ENCODE data around the gene ZNF750. TPM values are rescaled to one million over a fixed set of nuclear protein-coding genes. Genes with fewer than 3 reads are reported as not detected.

The ZNF750 gene
- total and polyA plus RNA-seq, 4 donors, result 0.02 to 0.08 TPM; not detected in 2

GRCh38 chr17:82876149-82876548 lies 36.3 kb upstream of the ZNF750 start:
- DNase-seq (ENCODE audit: low spot score), result no peak

GRCh38 chr17:82875407-82875856 lies 35.6 kb upstream of the ZNF750 start:
- no peaks in the 10 kb centered on the region for H3K27me3 ChIP-seq (ENCODE audit: control insufficient read depth in 4 of 4, insufficient read depth in 4 of 4, low read length in 3 of 4)
- no peak overlapping the region for H3K27ac ChIP-seq (ENCODE audit: low read depth in 1 of 2, low read length in 2 of 2)
- no peak overlapping the region for H3K9ac ChIP-seq (ENCODE audit: low read depth in 1 of 2, low read length in 2 of 2)
- no peak overlapping the region for H3K4me3 ChIP-seq (ENCODE audit: low read depth in 1 of 3, low read length in 3 of 3)
- 88% methylated on average over 19 of the region's 19 CpGs for WGBS
- no peak for DNase-seq (ENCODE audit: low spot score)
- peaks cover 0 to 2% (median 0%) of the 10 kb centered on the region in 4 donors for H3K4me1 ChIP-seq (ENCODE audit: control insufficient read depth in 4 of 4, insufficient read depth in 4 of 4, low read length in 3 of 4)
- H3K36me3 ChIP-seq (ENCODE audit: control insufficient read depth in 4 of 4, insufficient read depth in 3 of 4, low read depth in 1 of 4, low read length in 3 of 4), result peaks cover 3 to 12% (median 8%) of the 10 kb centered on the region in 4 donors
- H3K9me3 ChIP-seq (ENCODE audit: control insufficient read depth in 4 of 4, low read length in 3 of 4), result no peaks in the 10 kb centered on the region
- TF ChIP-seq GABPA (IDR thresholded peaks at IDR 0.05 in 1 of 2, conservative IDR thresholded peaks at IDR 0.05 in 1 of 2) (no peak), CTCF (IDR thresholded peaks at IDR 0.05; ENCODE audit: low read depth, low read length, missing input control) (no peak), RXRA (IDR thresholded peaks at IDR 0.05) (no peak), FOXA2 (IDR thresholded peaks at IDR 0.05) (no peak), JUND (IDR thresholded peaks at IDR 0.05) (no peak), TAF1 (conservative IDR thresholded peaks at IDR 0.05) (no peak), YY1 (IDR thresholded peaks at IDR 0.05) (no peak), EGR1 (IDR thresholded peaks at IDR 0.05; ENCODE audit: low read depth in 2 of 2) (no peak), RAD21 (IDR thresholded peaks at IDR 0.05) (no peak), HNF4G (IDR thresholded peaks at IDR 0.05) (no peak), HNF4A (conservative IDR thresholded peaks at IDR 0.05) (no peak), REST (IDR thresholded peaks at IDR 0.05) (no peak)
- TF ChIP-seq, protein P1, sequence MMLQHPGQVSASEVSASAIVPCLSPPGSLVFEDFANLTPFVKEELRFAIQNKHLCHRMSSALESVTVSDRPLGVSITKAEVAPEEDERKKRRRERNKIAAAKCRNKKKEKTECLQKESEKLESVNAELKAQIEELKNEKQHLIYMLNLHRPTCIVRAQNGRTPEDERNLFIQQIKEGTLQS (IDR thresholded peaks at IDR 0.05), result no peak

More at GRCh38 chr17:82876149-82876548, 36.3 kb upstream of the ZNF750 start:
- Histone ChIP-seq H3K27me3 (ENCODE audit: control insufficient read depth in 4 of 4, insufficient read depth in 4 of 4, low read length in 3 of 4) (no peaks in the 10 kb centered on the region), H3K36me3 (ENCODE audit: control insufficient read depth in 4 of 4, insufficient read depth in 3 of 4, low read depth in 1 of 4, low read length in 3 of 4) (peaks cover 0 to 5% (median 4%) of the 10 kb centered on the region in 4 donors), H3K9ac (ENCODE audit: low read depth in 1 of 2, low read length in 2 of 2) (no peak overlapping the region), H3K9me3 (ENCODE audit: control insufficient read depth in 4 of 4, low read length in 3 of 4) (no peaks in the 10 kb centered on the region), H3K4me1 (ENCODE audit: control insufficient read depth in 4 of 4, insufficient read depth in 4 of 4, low read length in 3 of 4) (peaks cover 0 to 2% (median 0%) of the 10 kb centered on the region in 4 donors), H3K4me3 (ENCODE audit: low read depth in 1 of 3, low read length in 3 of 3) (no peak overlapping the region), H3K27ac (ENCODE audit: low read depth in 1 of 2, low read length in 2 of 2) (no peak overlapping the region)
- 71% methylated on average over 18 of the region's 18 CpGs for WGBS
- TF ChIP-seq ZBTB33 (IDR thresholded peaks at IDR 0.05), result no peak
- no peak for TF ChIP-seq REST (IDR thresholded peaks at IDR 0.05)
- no peak for TF ChIP-seq RXRA (IDR thresholded peaks at IDR 0.05)
- TF ChIP-seq FOXA1 (IDR thresholded peaks at IDR 0.05), result no peak
